Measurements from ENCODE around the gene SPTAN1. TPM values are rescaled to one million over a fixed set of nuclear protein-coding genes. Genes with fewer than 3 reads are reported as not detected.

Gene SPTAN1
- total and polyA plus RNA-seq, 4 experiments from 2014 or later = 14.0 to 595 (median 394) TPM

DNA sequence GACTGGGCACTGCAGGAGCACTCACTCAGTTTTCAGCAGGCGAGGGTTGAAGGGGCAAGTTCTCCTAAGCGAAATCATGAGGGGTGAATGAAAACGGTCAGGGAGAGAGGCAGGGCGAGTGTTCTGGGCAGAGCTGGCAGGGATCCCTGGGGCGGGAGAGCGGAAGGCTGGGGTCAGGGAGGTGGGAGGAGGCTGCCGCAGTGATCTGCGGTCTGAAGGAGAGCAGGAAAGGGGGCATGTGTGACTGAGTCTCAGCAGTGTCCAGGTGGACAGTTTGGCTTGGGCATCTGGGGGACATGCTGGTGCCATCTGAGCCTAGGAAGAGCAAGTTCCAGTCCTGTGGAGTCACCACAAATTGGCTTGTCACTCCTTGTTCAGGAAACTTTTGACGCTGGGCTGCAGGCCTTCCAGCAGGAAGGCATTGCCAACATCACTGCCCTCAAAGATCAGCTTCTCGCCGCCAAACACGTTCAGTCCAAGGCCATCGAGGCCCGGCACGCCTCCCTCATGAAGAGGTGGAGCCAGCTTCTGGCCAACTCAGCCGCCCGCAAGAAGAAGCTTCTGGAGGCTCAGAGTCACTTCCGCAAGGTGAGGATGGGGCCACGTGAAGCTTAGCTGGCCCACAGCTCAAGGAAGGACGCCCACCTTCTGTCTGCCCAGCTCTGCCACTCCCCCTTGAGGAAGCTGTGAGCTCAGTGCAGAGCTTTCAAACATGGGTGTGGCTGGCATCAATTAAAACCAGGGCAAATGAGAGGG, 73.2 kb downstream of the SPTAN1 start:
- ChIA-PET POLR2A (ENCODE audit: partially characterized antibody) (interaction anchor here (1.1 to 1.3 kb wide), 3 partner anchors 10 to 73 kb away, joined by 3 read pairs; partner anchors contain the start of gene SET), CTCF (ENCODE audit: partially characterized antibody) (no interaction called here)
- no peaks in the 10 kb centered on the region for H3K4me1 Mint-ChIP-seq
- Histone ChIP-seq H3K27me3 (ENCODE audit: insufficient read depth, low read length) (no peaks in the 10 kb centered on the region), H3K4me1 (ENCODE audit: insufficient read depth, low read length) (no peaks in the 10 kb centered on the region), H3K36me3 (ENCODE audit: insufficient read depth, low read length) (peaks cover 83% of the 10 kb centered on the region), H3K27ac (ENCODE audit: low read depth, low read length) (no peak overlapping the region), H3K9me3 (ENCODE audit: control insufficient read depth in 1 of 2, low read length in 2 of 2) (no peaks in the 10 kb centered on the region), H3K4me3 (ENCODE audit: low read length in 2 of 2) (no peak overlapping the region)
- no peak overlapping the region for H3K27ac Mint-ChIP-seq
- peaks cover 53 to 72% of the 10 kb centered on the region in 2 donors for H3K36me3 Mint-ChIP-seq
- H3K27me3 Mint-ChIP-seq = no peaks in the 10 kb centered on the region
- H3K9me3 Mint-ChIP-seq = no peaks in the 10 kb centered on the region
- no peak overlapping the region for H3K4me3 Mint-ChIP-seq
- no peak for DNase-seq
- intact Hi-C loops (cut with micrococcal nuclease) = no loop called here

DNA sequence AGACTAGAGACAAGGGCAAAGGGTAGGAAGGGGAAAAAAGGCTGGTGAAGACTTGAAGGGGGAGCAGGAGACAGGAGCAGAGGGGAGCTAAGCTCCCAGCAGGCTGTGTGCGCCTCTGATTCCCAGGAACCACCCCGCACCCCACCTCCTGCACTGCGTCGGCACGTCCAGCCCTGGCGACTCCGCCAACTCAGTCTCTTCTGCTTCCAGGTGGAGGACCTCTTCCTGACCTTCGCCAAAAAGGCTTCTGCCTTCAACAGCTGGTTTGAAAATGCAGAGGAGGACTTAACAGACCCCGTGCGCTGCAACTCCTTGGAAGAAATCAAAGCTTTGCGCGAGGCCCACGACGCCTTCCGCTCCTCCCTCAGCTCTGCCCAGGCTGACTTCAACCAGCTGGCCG, 73.8 kb downstream of the SPTAN1 start:
- no peaks in the 10 kb centered on the region for H3K9me3 Mint-ChIP-seq
- no peak for DNase-seq
- ChIA-PET CTCF (ENCODE audit: partially characterized antibody) (no interaction called here), POLR2A (ENCODE audit: partially characterized antibody) (interaction anchor here (1.1 kb wide), 1 partner anchor 73 kb away, joined by 3 read pairs; no protein-coding TSS in a partner anchor)
- H3K27me3 Mint-ChIP-seq = no peaks in the 10 kb centered on the region
- Histone ChIP-seq H3K27ac (ENCODE audit: low read depth, low read length) (no peak overlapping the region), H3K4me1 (ENCODE audit: insufficient read depth, low read length) (no peaks in the 10 kb centered on the region), H3K36me3 (ENCODE audit: insufficient read depth, low read length) (peaks cover 76% of the 10 kb centered on the region), H3K27me3 (ENCODE audit: insufficient read depth, low read length) (no peaks in the 10 kb centered on the region), H3K4me3 (ENCODE audit: low read length in 2 of 2) (no peak overlapping the region), H3K9me3 (ENCODE audit: control insufficient read depth in 1 of 2, low read length in 2 of 2) (no peaks in the 10 kb centered on the region)
- H3K4me1 Mint-ChIP-seq = no peaks in the 10 kb centered on the region
- peak overlapping the region in 1 of 8 donors; percentile 17 for H3K4me3 Mint-ChIP-seq
- intact Hi-C loops (cut with micrococcal nuclease) = no loop called here
- peaks cover 47 to 66% of the 10 kb centered on the region in 2 donors for H3K36me3 Mint-ChIP-seq
- H3K27ac Mint-ChIP-seq = peak overlapping the region in 1 of 7 donors; percentile 31

DNA sequence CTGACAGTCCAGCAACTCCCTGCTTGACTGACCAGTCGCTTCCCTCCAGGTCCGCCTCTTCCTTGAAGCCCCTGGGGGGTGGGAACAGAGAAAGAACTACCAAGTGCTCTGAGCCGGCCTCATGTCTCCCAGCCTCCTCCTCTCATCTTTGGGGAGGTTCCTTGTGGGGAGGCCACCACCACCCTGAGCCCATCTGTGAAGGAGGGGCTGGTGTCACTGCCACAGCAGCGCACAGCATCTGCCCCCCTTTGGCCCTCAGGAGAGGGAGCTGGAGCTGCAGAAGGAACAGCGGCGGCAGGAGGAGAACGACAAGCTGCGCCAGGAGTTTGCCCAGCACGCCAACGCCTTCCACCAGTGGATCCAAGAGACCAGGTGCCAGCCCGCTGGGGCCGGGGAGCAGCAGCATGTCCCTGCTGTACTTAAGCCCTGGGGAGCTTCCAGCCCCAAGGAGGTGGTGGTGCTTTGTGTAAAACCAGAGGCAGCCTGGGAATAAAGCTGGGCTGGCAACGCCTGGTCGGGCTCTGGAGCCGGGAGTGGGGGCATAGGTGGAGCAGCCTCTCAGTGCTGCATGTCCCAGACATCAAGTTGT, 74.8 kb downstream of the SPTAN1 start:
- no peaks in the 10 kb centered on the region for H3K9me3 Mint-ChIP-seq
- POLR2A ChIA-PET (ENCODE audit: partially characterized antibody) = no interaction called here
- no peak overlapping the region for H3K4me3 Mint-ChIP-seq
- H3K27me3 Mint-ChIP-seq = no peaks in the 10 kb centered on the region
- H3K4me1 Mint-ChIP-seq = no peaks in the 10 kb centered on the region
- H3K4me1 ChIP-seq (ENCODE audit: insufficient read depth, low read length) = no peaks in the 10 kb centered on the region
- H3K9me3 ChIP-seq (ENCODE audit: control insufficient read depth in 1 of 2, low read length in 2 of 2) = no peaks in the 10 kb centered on the region
- H3K36me3 ChIP-seq (ENCODE audit: insufficient read depth, low read length) = peaks cover 76% of the 10 kb centered on the region
- H3K36me3 Mint-ChIP-seq = peaks cover 44 to 66% of the 10 kb centered on the region in 2 donors
- intact Hi-C loops (cut with micrococcal nuclease) = no loop called here
- CTCF ChIA-PET (ENCODE audit: partially characterized antibody) = no interaction called here
- H3K27me3 ChIP-seq (ENCODE audit: insufficient read depth, low read length) = no peaks in the 10 kb centered on the region
- H3K4me3 ChIP-seq (ENCODE audit: low read length in 2 of 2) = no peak overlapping the region
- DNase-seq = no peak
- H3K27ac Mint-ChIP-seq = no peak overlapping the region
- no peak overlapping the region for H3K27ac ChIP-seq (ENCODE audit: low read depth, low read length)

DNA sequence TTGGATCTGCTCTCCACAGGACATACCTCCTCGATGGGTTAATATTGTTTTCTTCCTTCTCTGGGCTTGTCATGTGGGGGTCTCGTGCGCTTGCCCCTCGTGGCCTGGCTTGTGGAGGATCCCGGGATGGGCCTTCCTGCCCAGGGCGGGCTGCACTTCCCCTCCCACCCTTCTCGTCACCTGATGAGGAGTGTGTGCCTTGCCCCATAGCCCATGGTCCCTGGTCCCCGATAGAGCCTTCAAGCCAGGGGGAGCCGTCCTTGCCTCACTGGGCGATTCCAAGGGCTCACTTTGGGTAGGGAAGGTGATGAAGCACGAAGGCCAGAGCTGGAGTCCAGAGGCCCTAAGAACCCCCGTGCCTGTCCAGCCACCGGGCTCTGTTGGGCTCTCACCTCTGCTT, 75.5 kb downstream of the SPTAN1 start:
- H3K4me3 Mint-ChIP-seq = no peak overlapping the region
- ChIA-PET CTCF (ENCODE audit: partially characterized antibody) (no interaction called here), POLR2A (ENCODE audit: partially characterized antibody) (interaction anchor here (0.8 kb wide), 1 partner anchor 76 kb away, joined by 3 read pairs; the partner anchor contains the start of gene SPTAN1)
- Histone ChIP-seq H3K4me1 (ENCODE audit: insufficient read depth, low read length) (no peaks in the 10 kb centered on the region), H3K36me3 (ENCODE audit: insufficient read depth, low read length) (peaks cover 83% of the 10 kb centered on the region), H3K4me3 (ENCODE audit: low read length in 2 of 2) (no peak overlapping the region), H3K27me3 (ENCODE audit: insufficient read depth, low read length) (no peaks in the 10 kb centered on the region), H3K9me3 (ENCODE audit: control insufficient read depth in 1 of 2, low read length in 2 of 2) (no peaks in the 10 kb centered on the region), H3K27ac (ENCODE audit: low read depth, low read length) (no peak overlapping the region)
- intact Hi-C loops (cut with micrococcal nuclease) = no loop called here
- no peak for DNase-seq
- H3K27ac Mint-ChIP-seq = no peak overlapping the region
- H3K4me1 Mint-ChIP-seq = no peaks in the 10 kb centered on the region
- no peaks in the 10 kb centered on the region for H3K27me3 Mint-ChIP-seq
- H3K36me3 Mint-ChIP-seq = peaks cover 48 to 73% of the 10 kb centered on the region in 2 donors
- peaks cover 0 to 2% (median 0%) of the 10 kb centered on the region in 8 donors for H3K9me3 Mint-ChIP-seq

DNA sequence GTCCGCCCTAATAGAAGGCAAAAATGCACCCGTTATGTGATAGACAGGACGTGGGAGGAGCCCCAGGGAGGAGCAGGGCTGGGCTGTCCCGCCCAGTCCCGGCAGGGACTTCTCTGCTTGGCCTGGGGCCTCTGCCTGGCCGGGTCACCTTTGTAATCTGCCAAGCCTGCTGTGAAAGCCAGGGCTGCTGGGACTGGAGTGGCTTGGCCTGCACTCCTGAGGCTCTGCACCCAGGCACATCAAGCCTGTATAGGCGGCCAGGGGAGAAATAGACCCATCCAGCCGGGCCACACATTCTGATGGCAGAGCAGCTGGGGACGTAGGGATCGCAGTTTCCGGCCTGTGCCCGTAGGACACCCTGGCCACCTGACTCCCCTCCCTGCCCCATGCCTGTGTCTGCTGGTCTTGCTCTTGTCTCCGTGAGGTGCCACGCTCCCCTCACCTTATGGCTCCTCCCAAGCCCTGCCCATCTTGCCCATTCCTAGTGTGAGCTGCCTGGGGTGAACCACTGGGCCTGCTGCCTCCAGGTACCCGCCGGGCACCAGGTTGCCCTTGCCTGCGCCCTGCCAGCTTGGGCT, 76.2 kb downstream of the SPTAN1 start:
- H3K4me1 ChIP-seq (ENCODE audit: insufficient read depth, low read length) = no peaks in the 10 kb centered on the region
- intact Hi-C loops (cut with micrococcal nuclease) = no loop called here
- H3K27me3 ChIP-seq (ENCODE audit: insufficient read depth, low read length) = no peaks in the 10 kb centered on the region
- H3K4me3 ChIP-seq (ENCODE audit: low read length in 2 of 2) = no peak overlapping the region
- H3K4me3 Mint-ChIP-seq = no peak overlapping the region
- no peaks in the 10 kb centered on the region for H3K27me3 Mint-ChIP-seq
- POLR2A ChIA-PET (ENCODE audit: partially characterized antibody) = interaction anchor here (0.8 kb wide), 1 partner anchor 77 kb away, joined by 3 read pairs; the partner anchor contains the start of gene SPTAN1
- no peak overlapping the region for H3K27ac ChIP-seq (ENCODE audit: low read depth, low read length)
- peaks cover 0 to 2% (median 0%) of the 10 kb centered on the region in 8 donors for H3K9me3 Mint-ChIP-seq
- peaks cover 53 to 79% of the 10 kb centered on the region in 2 donors for H3K36me3 Mint-ChIP-seq
- H3K9me3 ChIP-seq (ENCODE audit: control insufficient read depth in 1 of 2, low read length in 2 of 2) = no peaks in the 10 kb centered on the region
- no peaks in the 10 kb centered on the region for H3K4me1 Mint-ChIP-seq
- no peak for DNase-seq
- CTCF ChIA-PET (ENCODE audit: partially characterized antibody) = no interaction called here
- H3K36me3 ChIP-seq (ENCODE audit: insufficient read depth, low read length) = peaks cover 89% of the 10 kb centered on the region
- peak overlapping the region in 2 of 7 donors; percentile 25 to 41 for H3K27ac Mint-ChIP-seq

DNA sequence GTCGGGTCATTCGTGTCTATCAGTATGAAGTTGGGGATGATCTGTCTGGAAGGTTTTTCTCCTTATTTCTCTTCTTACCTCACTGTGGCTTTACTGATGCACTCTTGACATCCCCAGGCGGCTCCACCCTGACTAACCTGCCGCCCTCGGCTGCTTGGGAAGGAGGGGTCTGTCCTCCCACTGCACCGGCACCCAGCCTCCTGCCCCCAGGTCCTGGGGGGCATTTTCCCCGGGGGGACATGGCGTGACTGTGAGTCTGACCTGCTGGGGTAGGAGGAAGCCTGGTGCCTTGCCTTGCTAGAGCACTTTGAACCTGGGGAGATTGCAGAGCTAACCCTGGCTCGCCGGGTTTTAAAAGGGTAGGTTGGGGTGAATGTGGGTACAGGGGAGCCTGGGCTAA, 76.7 kb downstream of the SPTAN1 start:
- ChIA-PET CTCF (ENCODE audit: partially characterized antibody) (no interaction called here), POLR2A (ENCODE audit: partially characterized antibody) (no interaction called here)
- intact Hi-C loops (cut with micrococcal nuclease) = no loop called here
- H3K9me3 Mint-ChIP-seq = peaks cover 0 to 2% (median 0%) of the 10 kb centered on the region in 8 donors
- H3K4me1 Mint-ChIP-seq = no peaks in the 10 kb centered on the region
- H3K36me3 Mint-ChIP-seq = peaks cover 52 to 81% of the 10 kb centered on the region in 2 donors
- H3K27me3 Mint-ChIP-seq = no peaks in the 10 kb centered on the region
- no peaks in the 10 kb centered on the region for H3K4me1 ChIP-seq (ENCODE audit: insufficient read depth, low read length)
- H3K4me3 ChIP-seq (ENCODE audit: low read length in 2 of 2) = no peak overlapping the region
- no peaks in the 10 kb centered on the region for H3K9me3 ChIP-seq (ENCODE audit: control insufficient read depth in 1 of 2, low read length in 2 of 2)
- no peak overlapping the region for H3K4me3 Mint-ChIP-seq
- H3K27me3 ChIP-seq (ENCODE audit: insufficient read depth, low read length) = no peaks in the 10 kb centered on the region
- peaks cover 86% of the 10 kb centered on the region for H3K36me3 ChIP-seq (ENCODE audit: insufficient read depth, low read length)
- no peak overlapping the region for H3K27ac ChIP-seq (ENCODE audit: low read depth, low read length)
- DNase-seq = no peak
- H3K27ac Mint-ChIP-seq = peak overlapping the region in 1 of 7 donors; percentile 41

DNA sequence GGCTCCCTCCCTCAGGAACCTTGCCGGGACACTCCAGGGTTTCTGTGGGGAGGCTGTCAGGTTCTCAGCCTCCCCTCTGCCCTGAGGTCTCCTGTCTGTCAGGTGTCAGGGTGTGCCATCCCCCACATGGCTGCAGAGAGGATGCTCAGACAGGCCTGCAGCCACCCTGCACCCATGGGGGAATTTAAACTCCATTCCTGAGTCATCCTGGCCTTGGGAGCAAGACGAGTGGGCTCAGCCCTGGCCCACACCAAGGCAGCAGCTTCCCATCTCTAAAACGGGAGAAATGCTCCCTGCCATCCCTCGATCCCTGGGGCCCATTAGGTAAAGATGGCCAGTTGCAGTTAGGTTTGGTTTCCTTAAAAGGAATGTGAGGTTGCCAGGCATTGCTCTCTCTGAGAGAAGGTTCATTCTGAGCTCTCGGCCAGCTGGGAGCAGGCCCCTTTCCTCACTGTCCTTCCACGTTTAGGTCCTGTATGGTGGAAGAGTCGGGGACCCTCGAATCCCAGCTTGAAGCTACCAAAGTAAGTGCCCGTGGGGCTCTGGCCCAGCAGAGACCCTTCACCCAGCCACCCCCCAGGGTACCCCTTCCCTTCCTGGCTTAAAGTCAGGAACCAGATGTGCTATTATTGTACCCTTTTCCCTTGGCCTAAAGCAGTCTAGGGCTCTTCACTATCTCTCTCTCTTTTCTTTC, 77.6 kb downstream of the SPTAN1 start:
- peaks cover 0 to 2% (median 0%) of the 10 kb centered on the region in 8 donors for H3K9me3 Mint-ChIP-seq
- CTCF ChIA-PET (ENCODE audit: partially characterized antibody) = no interaction called here
- H3K36me3 ChIP-seq (ENCODE audit: insufficient read depth, low read length) = peaks cover 77% of the 10 kb centered on the region

More for the DNA sequence above, 77.6 kb downstream of the SPTAN1 start:
- H3K36me3 Mint-ChIP-seq = peaks cover 46 to 73% of the 10 kb centered on the region in 2 donors
- H3K27me3 ChIP-seq (ENCODE audit: insufficient read depth, low read length) = no peaks in the 10 kb centered on the region
- no peak overlapping the region for H3K4me3 Mint-ChIP-seq
- no peaks in the 10 kb centered on the region for H3K4me1 ChIP-seq (ENCODE audit: insufficient read depth, low read length)
- DNase-seq = no peak
- no peaks in the 10 kb centered on the region for H3K4me1 Mint-ChIP-seq
- POLR2A ChIA-PET (ENCODE audit: partially characterized antibody) = no interaction called here
- H3K27ac Mint-ChIP-seq = no peak overlapping the region
- no peak overlapping the region for H3K27ac ChIP-seq (ENCODE audit: low read depth, low read length)
- intact Hi-C loops (cut with micrococcal nuclease) = no loop called here
- H3K27me3 Mint-ChIP-seq = no peaks in the 10 kb centered on the region
- no peak overlapping the region for H3K4me3 ChIP-seq (ENCODE audit: low read length in 2 of 2)
- no peaks in the 10 kb centered on the region for H3K9me3 ChIP-seq (ENCODE audit: control insufficient read depth in 1 of 2, low read length in 2 of 2)

All from CD4-positive, alpha-beta memory T cell (primary cell).